ENCODE data around the gene PRKG2.
A peak's percentile ranks its signal among the peaks of the same experiment; 100 is the strongest.

Gene PRKG2

GRCh38 chr4:81152839-81153713, 61.9 kb downstream of the PRKG2 start:
- H3K4me3 ChIP-seq (ENCODE audit: low read length) = no peak overlapping the region
- H3K9me3 ChIP-seq (ENCODE audit: control insufficient read depth, low read length) = no peaks in the 10 kb centered on the region
- DNase-seq (ENCODE audit: low read depth) = no peak
- H3K27me3 ChIP-seq (replicated peaks; ENCODE audit: control insufficient read depth, insufficient read depth, low read length) = no peaks in the 10 kb centered on the region
- H3K9ac ChIP-seq (ENCODE audit: low read length) = no peak overlapping the region
- no peaks in the 10 kb centered on the region for H3K36me3 ChIP-seq (ENCODE audit: control insufficient read depth, insufficient read depth, low read length, severe bottlenecking)
- no peaks in the 10 kb centered on the region for H3K4me1 ChIP-seq (ENCODE audit: control insufficient read depth, insufficient read depth, low read length)

- Histone ChIP-seq H3K9ac (ENCODE audit: low read length) (no peak overlapping the region), H3K4me3 (ENCODE audit: low read length) (no peak overlapping the region), H3K36me3 (ENCODE audit: control insufficient read depth, insufficient read depth, low read length, severe bottlenecking) (no peaks in the 10 kb centered on the region), H3K4me1 (ENCODE audit: control insufficient read depth, insufficient read depth, low read length) (no peaks in the 10 kb centered on the region), H3K27me3 (replicated peaks; ENCODE audit: control insufficient read depth, insufficient read depth, low read length) (no peaks in the 10 kb centered on the region), H3K9me3 (ENCODE audit: control insufficient read depth, low read length) (no peaks in the 10 kb centered on the region)
- no peak for DNase-seq (ENCODE audit: low read depth)
Measured at GRCh38 chr4:81149976-81150375, 65.0 kb downstream of the PRKG2 start.

DNA sequence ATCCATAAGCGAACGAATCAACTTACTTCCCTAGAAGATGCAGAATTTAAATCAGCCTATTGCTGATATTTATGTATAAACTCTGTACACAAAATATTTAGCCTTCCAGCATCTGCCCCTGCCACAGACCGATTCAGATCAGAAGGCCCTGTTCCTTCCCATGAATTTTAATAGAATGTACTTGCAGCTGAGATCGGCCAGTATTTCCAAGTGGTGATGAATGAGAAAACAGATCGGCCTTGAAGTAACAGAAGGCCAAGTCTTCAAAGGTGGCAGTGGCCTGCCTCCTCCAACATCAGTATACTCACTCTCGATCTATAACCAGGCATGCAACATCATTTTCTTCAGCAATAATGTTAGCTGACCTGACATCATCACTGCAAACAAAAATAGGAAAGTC, 66.4 kb downstream of the PRKG2 start:
- Histone ChIP-seq H3K9me3 (ENCODE audit: control insufficient read depth, low read length) (no peaks in the 10 kb centered on the region), H3K4me1 (ENCODE audit: control insufficient read depth, insufficient read depth, low read length) (no peaks in the 10 kb centered on the region), H3K27me3 (replicated peaks; ENCODE audit: control insufficient read depth, insufficient read depth, low read length) (no peaks in the 10 kb centered on the region), H3K9ac (ENCODE audit: low read length) (no peak overlapping the region), H3K4me3 (ENCODE audit: low read length) (no peak overlapping the region), H3K36me3 (ENCODE audit: control insufficient read depth, insufficient read depth, low read length, severe bottlenecking) (no peaks in the 10 kb centered on the region)
- DNase-seq (ENCODE audit: low read depth) = no peak

DNA sequence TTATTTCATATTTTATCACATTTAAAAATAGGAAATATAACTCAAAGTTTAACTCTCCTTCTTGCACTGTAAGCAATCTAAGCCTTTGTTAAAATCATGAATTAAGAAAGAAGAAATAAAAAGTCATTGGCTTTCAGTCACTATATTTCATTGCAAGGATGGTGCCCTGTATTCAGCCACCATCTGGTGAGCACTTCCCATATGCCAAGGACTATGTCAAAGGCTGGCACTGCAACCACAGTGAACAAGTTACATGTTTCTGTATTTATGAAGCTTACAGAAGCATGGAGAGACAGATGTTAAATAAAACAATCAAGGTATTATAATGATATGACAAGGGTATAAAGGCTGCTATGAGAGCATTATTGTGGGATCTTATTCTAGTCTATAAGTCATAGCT, 68.6 kb downstream of the PRKG2 start:
- H3K9me3 ChIP-seq (ENCODE audit: control insufficient read depth, low read length) = no peaks in the 10 kb centered on the region
- no peaks in the 10 kb centered on the region for H3K27me3 ChIP-seq (replicated peaks; ENCODE audit: control insufficient read depth, insufficient read depth, low read length)
- no peak overlapping the region for H3K4me3 ChIP-seq (ENCODE audit: low read length)
- no peak overlapping the region for H3K9ac ChIP-seq (ENCODE audit: low read length)
- H3K36me3 ChIP-seq (ENCODE audit: control insufficient read depth, insufficient read depth, low read length, severe bottlenecking) = no peaks in the 10 kb centered on the region
- H3K4me1 ChIP-seq (ENCODE audit: control insufficient read depth, insufficient read depth, low read length) = peaks cover 11% of the 10 kb centered on the region
- DNase-seq (ENCODE audit: low read depth) = no peak

GRCh38 chr4:81143183-81143582, 71.8 kb downstream of the PRKG2 start:
- Histone ChIP-seq H3K27me3 (replicated peaks; ENCODE audit: control insufficient read depth, insufficient read depth, low read length) (no peaks in the 10 kb centered on the region), H3K4me1 (ENCODE audit: control insufficient read depth, insufficient read depth, low read length) (peaks cover 11% of the 10 kb centered on the region), H3K36me3 (ENCODE audit: control insufficient read depth, insufficient read depth, low read length, severe bottlenecking) (no peaks in the 10 kb centered on the region), H3K9ac (ENCODE audit: low read length) (peak overlapping the region; percentile 17), H3K9me3 (ENCODE audit: control insufficient read depth, low read length) (no peaks in the 10 kb centered on the region), H3K4me3 (ENCODE audit: low read length) (peak overlapping the region; percentile 63)
- DNase-seq (ENCODE audit: low read depth) = no peak

DNA sequence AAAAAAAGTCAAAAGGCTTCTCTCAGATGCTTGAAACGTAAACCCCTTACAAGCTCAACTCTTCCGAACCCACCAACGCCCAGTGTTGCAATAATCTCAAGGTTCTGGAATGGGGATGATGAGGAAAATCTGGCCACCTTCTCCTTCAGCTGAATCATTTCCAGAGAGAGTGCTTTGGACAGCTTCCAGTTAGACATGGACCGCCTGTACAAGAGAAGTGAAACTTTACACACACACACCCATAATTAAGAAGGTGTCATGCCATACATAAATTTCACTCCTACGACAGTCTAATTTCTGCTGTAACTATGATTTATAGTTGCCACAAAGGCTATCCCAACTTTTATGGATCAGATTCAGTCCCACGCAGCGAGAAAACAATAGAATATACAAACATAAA, 72.3 kb downstream of the PRKG2 start:
- DNase-seq (ENCODE audit: low read depth) = no peak
- Histone ChIP-seq H3K9me3 (ENCODE audit: control insufficient read depth, low read length) (no peaks in the 10 kb centered on the region), H3K36me3 (ENCODE audit: control insufficient read depth, insufficient read depth, low read length, severe bottlenecking) (no peaks in the 10 kb centered on the region)

DNA sequence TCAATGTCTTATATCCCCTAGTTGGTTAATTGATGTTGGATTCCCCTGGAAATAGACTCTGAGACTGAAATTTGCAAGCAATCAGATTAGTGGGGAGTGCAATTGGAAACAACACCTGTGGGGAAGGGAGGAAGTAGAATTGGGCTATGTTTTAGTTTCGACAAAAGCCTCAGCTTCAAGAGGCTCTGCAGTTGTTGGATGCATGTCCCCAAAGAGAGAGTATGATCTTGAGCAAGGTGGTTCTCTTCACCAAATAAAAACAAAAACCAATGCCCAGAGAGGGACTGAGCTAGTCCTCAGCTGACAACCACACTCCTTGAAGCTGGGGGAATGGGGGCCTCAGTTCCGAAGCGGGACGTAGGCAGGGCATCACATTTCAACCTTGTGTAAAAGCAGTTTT, 77.1 kb downstream of the PRKG2 start:
- no peak overlapping the region for H3K4me3 ChIP-seq (ENCODE audit: low read length)
- no peaks in the 10 kb centered on the region for H3K9me3 ChIP-seq (ENCODE audit: control insufficient read depth, low read length)
- H3K27me3 ChIP-seq (replicated peaks; ENCODE audit: control insufficient read depth, insufficient read depth, low read length) = no peaks in the 10 kb centered on the region
- H3K9ac ChIP-seq (ENCODE audit: low read length) = no peak overlapping the region
- no peak for DNase-seq (ENCODE audit: low read depth)
- H3K4me1 ChIP-seq (ENCODE audit: control insufficient read depth, insufficient read depth, low read length) = peaks cover 34% of the 10 kb centered on the region
- no peaks in the 10 kb centered on the region for H3K36me3 ChIP-seq (ENCODE audit: control insufficient read depth, insufficient read depth, low read length, severe bottlenecking)

More for the DNA sequence above, 72.3 kb downstream of the PRKG2 start:
- peak overlapping the region; percentile 17 for H3K9ac ChIP-seq (ENCODE audit: low read length)
- no peaks in the 10 kb centered on the region for H3K27me3 ChIP-seq (replicated peaks; ENCODE audit: control insufficient read depth, insufficient read depth, low read length)
- H3K4me3 ChIP-seq (ENCODE audit: low read length) = peak overlapping the region; percentile 63
- peaks cover 12% of the 10 kb centered on the region for H3K4me1 ChIP-seq (ENCODE audit: control insufficient read depth, insufficient read depth, low read length)

DNA sequence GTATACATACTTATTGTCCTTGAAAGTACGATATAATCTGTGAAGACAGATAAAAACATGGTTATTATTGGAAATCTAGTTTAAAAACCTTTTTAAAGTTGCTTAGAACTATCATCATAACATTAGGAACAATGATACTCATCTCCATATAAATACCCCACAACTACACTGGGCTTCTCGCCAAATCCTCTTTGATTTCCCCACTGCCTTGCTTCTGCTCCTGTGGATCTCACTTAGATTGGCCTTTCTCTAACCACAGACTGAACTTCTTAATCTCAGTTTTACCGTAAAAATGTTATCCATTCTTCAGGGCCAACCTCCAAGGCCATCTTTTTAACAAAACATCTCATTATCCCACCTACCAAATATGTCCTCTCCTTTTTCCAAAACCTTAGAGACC, 77.6 kb downstream of the PRKG2 start:
- H3K9me3 ChIP-seq (ENCODE audit: control insufficient read depth, low read length) = no peaks in the 10 kb centered on the region
- H3K4me1 ChIP-seq (ENCODE audit: control insufficient read depth, insufficient read depth, low read length) = peaks cover 30% of the 10 kb centered on the region
- no peaks in the 10 kb centered on the region for H3K27me3 ChIP-seq (replicated peaks; ENCODE audit: control insufficient read depth, insufficient read depth, low read length)
- H3K36me3 ChIP-seq (ENCODE audit: control insufficient read depth, insufficient read depth, low read length, severe bottlenecking) = no peaks in the 10 kb centered on the region
- H3K9ac ChIP-seq (ENCODE audit: low read length) = no peak overlapping the region
- peak; percentile 22 for DNase-seq (ENCODE audit: low read depth)
- no peak overlapping the region for H3K4me3 ChIP-seq (ENCODE audit: low read length)

DNA sequence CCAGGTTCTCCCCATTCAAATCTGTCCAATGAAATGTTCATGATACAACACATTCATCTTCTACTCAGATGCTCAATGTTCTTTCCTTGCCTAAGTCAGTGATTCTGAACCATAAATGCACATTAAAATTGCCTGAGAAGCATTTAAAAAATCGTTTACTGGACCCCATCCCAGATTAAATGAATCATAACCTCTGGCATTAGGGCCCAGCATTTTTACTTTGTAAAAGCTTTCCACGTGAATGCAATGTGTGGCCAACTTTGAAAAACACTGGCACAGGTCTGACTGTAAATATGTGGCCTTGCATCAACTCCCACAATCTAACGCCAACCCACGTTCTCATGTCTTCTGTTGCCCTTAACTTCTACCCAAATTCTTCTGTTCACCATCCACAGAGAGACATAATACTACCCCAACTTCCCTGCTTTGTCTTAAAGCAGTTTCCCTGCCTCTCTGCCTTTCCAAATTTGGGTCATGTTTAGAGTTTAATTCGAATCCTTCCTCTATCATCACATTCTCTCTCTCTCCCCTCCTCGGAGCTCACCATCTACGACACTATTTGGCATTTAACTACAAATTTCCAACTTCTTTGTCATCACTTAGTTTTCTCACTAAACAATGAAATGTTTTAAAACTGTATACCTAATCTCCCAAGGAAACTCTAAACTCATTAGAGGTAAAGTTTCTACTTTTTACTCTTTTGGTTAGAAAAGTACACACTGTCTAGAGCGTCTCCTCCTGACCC, 78.7 kb downstream of the PRKG2 start:
- Histone ChIP-seq H3K9me3 (ENCODE audit: control insufficient read depth, low read length) (no peaks in the 10 kb centered on the region), H3K36me3 (ENCODE audit: control insufficient read depth, insufficient read depth, low read length, severe bottlenecking) (no peaks in the 10 kb centered on the region), H3K4me3 (ENCODE audit: low read length) (peak overlapping the region; percentile 61), H3K4me1 (ENCODE audit: control insufficient read depth, insufficient read depth, low read length) (peaks cover 27% of the 10 kb centered on the region), H3K9ac (ENCODE audit: low read length) (peak overlapping the region; percentile 72), H3K27me3 (replicated peaks; ENCODE audit: control insufficient read depth, insufficient read depth, low read length) (no peaks in the 10 kb centered on the region)
- DNase-seq (ENCODE audit: low read depth) = peak; percentile 90

DNA sequence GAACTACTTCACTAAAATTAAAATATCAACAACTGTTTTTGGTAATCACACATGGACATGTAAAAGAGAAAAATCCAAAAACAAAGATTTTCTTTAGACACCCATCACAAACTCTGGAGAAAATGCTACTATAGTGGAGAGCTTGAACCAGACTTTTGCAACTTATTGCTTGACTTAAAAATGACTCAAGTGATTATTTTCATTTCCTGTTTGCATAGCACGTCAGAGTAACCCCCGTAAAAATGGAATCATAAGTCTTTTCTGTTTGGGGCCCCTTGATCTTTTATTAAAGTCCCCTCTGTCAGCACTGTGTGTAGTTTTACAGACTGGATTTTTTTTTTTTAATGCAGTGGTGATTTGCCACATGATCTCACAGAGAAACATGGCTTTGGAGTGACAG, 79.5 kb downstream of the PRKG2 start:
- Histone ChIP-seq H3K27me3 (replicated peaks; ENCODE audit: control insufficient read depth, insufficient read depth, low read length) (no peaks in the 10 kb centered on the region), H3K4me1 (ENCODE audit: control insufficient read depth, insufficient read depth, low read length) (peaks cover 27% of the 10 kb centered on the region), H3K9me3 (ENCODE audit: control insufficient read depth, low read length) (no peaks in the 10 kb centered on the region), H3K4me3 (ENCODE audit: low read length) (peak overlapping the region; percentile 53), H3K36me3 (ENCODE audit: control insufficient read depth, insufficient read depth, low read length, severe bottlenecking) (no peaks in the 10 kb centered on the region), H3K9ac (ENCODE audit: low read length) (peak overlapping the region; percentile 63)
- peak; percentile 35 for DNase-seq (ENCODE audit: low read depth)

DNA sequence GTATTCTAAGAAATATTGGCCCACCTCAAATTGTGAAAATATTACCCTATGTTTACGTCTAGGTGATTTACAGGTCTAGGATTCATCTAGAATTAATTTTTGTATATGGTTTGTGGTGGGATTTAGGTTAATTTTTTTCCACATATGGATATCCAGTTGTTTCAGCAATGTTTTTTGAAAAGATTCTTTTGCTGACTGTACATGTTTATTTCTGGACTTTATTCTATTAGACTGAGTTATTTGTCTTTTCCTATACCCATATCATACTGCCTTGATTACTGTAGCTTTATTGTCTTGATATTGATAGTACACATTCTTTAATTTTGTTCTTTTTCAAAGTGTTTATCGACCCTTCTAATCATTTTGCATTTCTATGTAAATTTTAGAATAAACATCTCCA, 83.5 kb downstream of the PRKG2 start:
- Histone ChIP-seq H3K36me3 (ENCODE audit: control insufficient read depth, insufficient read depth, low read length, severe bottlenecking) (no peaks in the 10 kb centered on the region), H3K4me1 (ENCODE audit: control insufficient read depth, insufficient read depth, low read length) (peaks cover 14% of the 10 kb centered on the region), H3K27me3 (replicated peaks; ENCODE audit: control insufficient read depth, insufficient read depth, low read length) (no peaks in the 10 kb centered on the region), H3K9ac (ENCODE audit: low read length) (no peak overlapping the region), H3K4me3 (ENCODE audit: low read length) (no peak overlapping the region), H3K9me3 (ENCODE audit: control insufficient read depth, low read length) (no peaks in the 10 kb centered on the region)
- no peak for DNase-seq (ENCODE audit: low read depth)
